Measurements from ENCODE around the gene PHLPP1.

Gene PHLPP1

DNA sequence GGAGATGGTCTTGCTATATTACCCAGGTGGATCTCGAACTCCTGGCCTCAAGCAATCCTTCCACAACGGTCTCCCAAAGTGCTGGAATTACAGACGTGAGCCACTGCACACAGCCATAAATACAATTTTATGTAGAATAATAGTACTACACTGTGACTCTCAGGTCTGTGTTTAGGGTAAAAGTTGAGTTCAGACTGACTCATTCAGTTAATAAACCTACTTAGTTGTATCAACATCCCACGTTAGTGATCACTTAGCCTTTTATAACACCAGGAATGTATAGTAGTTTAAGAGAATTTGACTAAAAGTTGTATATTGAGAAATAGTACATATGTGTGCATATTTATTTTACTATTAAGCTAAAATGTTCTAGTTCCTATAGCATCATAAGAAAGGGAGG is 237.5 kb downstream of the PHLPP1 start:
- no peaks in the 10 kb centered on the region for H3K9me3 ChIP-seq
- H3K27ac ChIP-seq = peak overlapping the region; percentile 41
- no peaks in the 10 kb centered on the region for H3K27me3 ChIP-seq
- peaks cover 63 to 72% of the 10 kb centered on the region in 2 experiments for H3K4me1 ChIP-seq (ENCODE audit: control insufficient read depth in 1 of 2, insufficient read depth in 1 of 2, low read depth in 1 of 2, low read length in 1 of 2)
- no peaks in the 10 kb centered on the region for H3K36me3 ChIP-seq
- no peak overlapping the region for H3K4me3 ChIP-seq (ENCODE audit: low read depth in 1 of 2, low read length in 1 of 2)
- TF ChIP-seq, protein P1, sequence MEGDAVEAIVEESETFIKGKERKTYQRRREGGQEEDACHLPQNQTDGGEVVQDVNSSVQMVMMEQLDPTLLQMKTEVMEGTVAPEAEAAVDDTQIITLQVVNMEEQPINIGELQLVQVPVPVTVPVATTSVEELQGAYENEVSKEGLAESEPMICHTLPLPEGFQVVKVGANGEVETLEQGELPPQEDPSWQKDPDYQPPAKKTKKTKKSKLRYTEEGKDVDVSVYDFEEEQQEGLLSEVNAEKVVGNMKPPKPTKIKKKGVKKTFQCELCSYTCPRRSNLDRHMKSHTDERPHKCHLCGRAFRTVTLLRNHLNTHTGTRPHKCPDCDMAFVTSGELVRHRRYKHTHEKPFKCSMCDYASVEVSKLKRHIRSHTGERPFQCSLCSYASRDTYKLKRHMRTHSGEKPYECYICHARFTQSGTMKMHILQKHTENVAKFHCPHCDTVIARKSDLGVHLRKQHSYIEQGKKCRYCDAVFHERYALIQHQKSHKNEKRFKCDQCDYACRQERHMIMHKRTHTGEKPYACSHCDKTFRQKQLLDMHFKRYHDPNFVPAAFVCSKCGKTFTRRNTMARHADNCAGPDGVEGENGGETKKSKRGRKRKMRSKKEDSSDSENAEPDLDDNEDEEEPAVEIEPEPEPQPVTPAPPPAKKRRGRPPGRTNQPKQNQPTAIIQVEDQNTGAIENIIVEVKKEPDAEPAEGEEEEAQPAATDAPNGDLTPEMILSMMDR (IDR thresholded peaks at IDR 0.05) = no peak

DNA sequence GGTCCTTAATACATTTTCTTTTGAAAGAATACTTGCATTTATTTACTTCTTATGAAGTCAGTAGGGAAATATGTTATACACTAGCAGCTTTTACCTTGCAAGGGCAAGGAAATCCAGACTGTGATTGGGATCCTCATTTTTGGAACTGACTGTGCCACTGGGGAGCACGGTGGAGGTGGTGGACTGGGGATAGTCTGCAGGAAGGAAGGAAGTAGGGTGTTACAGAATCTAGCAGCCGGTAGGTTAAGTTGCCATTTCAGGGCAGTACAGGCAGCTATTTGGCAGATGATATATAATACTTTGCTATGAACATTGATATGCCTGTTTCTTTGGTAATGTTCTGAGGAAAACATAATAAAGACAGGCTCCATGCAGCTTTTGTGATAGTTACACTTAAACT is 238.3 kb downstream of the PHLPP1 start:
- no peaks in the 10 kb centered on the region for H3K27me3 ChIP-seq
- peaks cover 2% of the 10 kb centered on the region for H3K36me3 ChIP-seq
- no peak overlapping the region for H3K4me3 ChIP-seq (ENCODE audit: low read depth in 1 of 2, low read length in 1 of 2)
- peaks cover 58 to 65% of the 10 kb centered on the region in 2 experiments for H3K4me1 ChIP-seq (ENCODE audit: control insufficient read depth in 1 of 2, insufficient read depth in 1 of 2, low read depth in 1 of 2, low read length in 1 of 2)
- peak overlapping the region; percentile 41 for H3K27ac ChIP-seq
- TF ChIP-seq, protein P1 (IDR thresholded peaks at IDR 0.05) = no peak
- no peaks in the 10 kb centered on the region for H3K9me3 ChIP-seq

DNA sequence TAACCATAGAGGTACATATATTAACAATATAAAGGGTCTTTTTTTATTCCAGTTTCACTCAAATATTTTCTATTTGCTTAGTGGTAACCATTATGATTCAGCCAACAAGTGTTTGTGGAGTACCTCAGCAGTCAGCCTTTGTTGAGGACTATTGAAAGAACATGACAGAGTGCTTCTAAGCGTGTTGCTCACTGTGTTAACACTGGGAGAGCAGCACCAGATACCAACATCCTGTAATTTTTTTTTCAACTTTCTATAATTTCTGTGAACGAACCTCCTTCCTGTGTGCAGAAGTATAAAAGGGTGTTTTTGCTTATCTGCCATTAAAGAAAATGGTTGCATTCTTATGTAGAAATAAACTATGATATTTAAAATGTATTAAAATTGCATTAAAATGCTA is 239.0 kb downstream of the PHLPP1 start:
- Histone ChIP-seq H3K4me1 (ENCODE audit: control insufficient read depth in 1 of 2, insufficient read depth in 1 of 2, low read depth in 1 of 2, low read length in 1 of 2) (peaks cover 56 to 58% of the 10 kb centered on the region in 2 experiments), H3K27ac (peak overlapping the region; percentile 41), H3K4me3 (ENCODE audit: low read depth in 1 of 2, low read length in 1 of 2) (no peak overlapping the region), H3K27me3 (no peaks in the 10 kb centered on the region), H3K9me3 (no peaks in the 10 kb centered on the region), H3K36me3 (peaks cover 7% of the 10 kb centered on the region)
- TF ChIP-seq, protein P1 (IDR thresholded peaks at IDR 0.05) = no peak

DNA sequence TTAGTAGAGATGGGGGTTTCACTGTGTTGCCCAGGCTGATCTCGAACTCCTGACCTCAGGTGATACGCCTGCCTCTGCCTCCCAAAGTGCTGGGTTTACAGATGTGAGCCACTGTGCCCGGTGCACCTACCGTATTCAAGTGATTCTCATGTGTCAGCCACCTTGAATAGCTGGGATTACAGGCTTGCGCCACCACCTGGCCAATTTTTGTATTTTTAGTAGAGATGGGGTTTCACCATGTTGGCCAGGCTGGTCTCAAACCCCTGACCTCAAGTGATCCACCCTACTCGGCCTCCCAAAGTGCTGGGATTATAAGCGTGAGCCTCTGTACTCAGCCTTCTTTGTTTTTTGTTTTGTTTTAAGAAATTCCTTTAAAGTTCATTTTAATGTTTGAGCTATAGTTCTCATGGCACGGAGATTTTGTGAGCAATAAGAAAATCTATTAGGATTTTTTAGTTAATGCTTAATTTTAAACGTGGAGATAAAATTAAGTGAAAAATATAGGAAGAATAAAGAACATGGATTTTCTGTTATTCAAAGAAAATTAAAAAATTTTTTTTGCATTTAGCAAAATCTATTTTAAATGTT is 242.6 kb downstream of the PHLPP1 start:
- TF ChIP-seq, protein P1 (IDR thresholded peaks at IDR 0.05) = peak; percentile 25
- Histone ChIP-seq H3K27me3 (no peaks in the 10 kb centered on the region), H3K36me3 (peaks cover 9% of the 10 kb centered on the region), H3K9me3 (no peaks in the 10 kb centered on the region), H3K27ac (no peak overlapping the region), H3K4me1 (ENCODE audit: control insufficient read depth in 1 of 2, insufficient read depth in 1 of 2, low read depth in 1 of 2, low read length in 1 of 2) (peaks cover 22 to 23% of the 10 kb centered on the region in 2 experiments), H3K4me3 (ENCODE audit: low read depth in 1 of 2, low read length in 1 of 2) (no peak overlapping the region)

DNA sequence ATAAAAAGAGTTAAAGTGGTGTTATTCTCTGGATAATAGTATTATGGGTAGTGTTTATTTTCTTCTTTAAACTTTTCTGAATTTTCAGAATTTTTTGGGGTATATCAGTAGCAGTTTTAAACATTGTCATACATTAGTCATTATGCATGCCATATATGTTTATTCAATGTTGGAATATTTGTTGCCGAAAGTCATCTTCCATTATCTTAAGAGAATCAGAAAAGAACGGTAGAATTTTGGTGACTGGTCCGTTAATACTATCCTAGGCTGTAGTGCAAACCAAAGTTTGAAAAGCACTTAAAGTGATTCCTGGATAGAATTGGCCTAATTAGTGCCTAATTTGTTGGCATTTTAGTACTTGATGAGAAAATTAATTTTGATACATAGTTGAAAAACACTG is 244.1 kb downstream of the PHLPP1 start:
- TF ChIP-seq, protein P1 (IDR thresholded peaks at IDR 0.05) = no peak
- H3K27ac ChIP-seq = no peak overlapping the region
- no peak overlapping the region for H3K4me3 ChIP-seq (ENCODE audit: low read depth in 1 of 2, low read length in 1 of 2)
- peaks cover 24% of the 10 kb centered on the region for H3K36me3 ChIP-seq
- H3K4me1 ChIP-seq (ENCODE audit: control insufficient read depth in 1 of 2, insufficient read depth in 1 of 2, low read depth in 1 of 2, low read length in 1 of 2) = peaks cover 7 to 8% of the 10 kb centered on the region in 2 experiments
- H3K27me3 ChIP-seq = no peaks in the 10 kb centered on the region
- no peaks in the 10 kb centered on the region for H3K9me3 ChIP-seq

All from neutrophil (primary cell).